Neural progenitor cell (in vitro differentiated cells): Measurements from ENCODE around the gene LYZL6. TPM values are rescaled to one million over a fixed set of nuclear protein-coding genes. Genes with fewer than 3 reads are reported as not detected.

Experiments used
- DNase-seq: peaks from one replicate; pipeline ENCODE4 v3.0.0-alpha.2; 2016; ENCODE audit warnings: low spot score
- H2AFZ ChIP-seq: fragments of 200-600 bp; sonication (generic); replicated peaks from 2 replicates; pipeline ENCODE4 v1.6.1; 2016; ENCODE audit warnings: antibody characterized with exemption
- H3F3A ChIP-seq: fragments of 200-600 bp; sonication (generic); 2 replicates; pipeline ENCODE4 v1.6.1; 2016; ENCODE audit warnings: antibody characterized with exemption, low read depth
- H3K27ac ChIP-seq: fragments of 200-600 bp; sonication (generic); 2 replicates; pipeline ENCODE4 v1.5.1; 2016; ENCODE audit warnings: mild to moderate bottlenecking
- H3K27me3 ChIP-seq: fragments of 200-600 bp; sonication (generic); 2 replicates; pipeline ENCODE4 v1.6.1; 2016; ENCODE audit warnings: mild to moderate bottlenecking, moderate library complexity
- H3K36me3 ChIP-seq: fragments of 200-600 bp; sonication (generic); 2 replicates; pipeline ENCODE4 v1.5.1; 2016
- H3K4me1 ChIP-seq: fragments of 200-600 bp; sonication (generic); 2 replicates; pipeline ENCODE4 v1.6.1; 2016; ENCODE audit warnings: mixed run types
- H3K4me2 ChIP-seq: fragments of 200-600 bp; sonication (generic); 2 replicates; pipeline ENCODE4 v1.6.1; 2016
- H3K4me3 ChIP-seq: fragments of 200-600 bp; sonication (generic); 2 replicates; pipeline ENCODE4 v1.5.1; 2016
- H3K79me2 ChIP-seq: fragments of 200-600 bp; sonication (generic); 2 replicates; pipeline ENCODE4 v1.6.1; 2016; ENCODE audit warnings: low read depth
- H3K9ac ChIP-seq: fragments of 200-600 bp; sonication (generic); 2 replicates; pipeline ENCODE4 v1.6.1; 2016
- H3K9me3 ChIP-seq: fragments of 200-600 bp; sonication (generic); 2 replicates; pipeline ENCODE4 v1.5.1; 2016; ENCODE audit warnings: low read depth
- H4K20me1 ChIP-seq: fragments of 200-600 bp; sonication (generic); 2 replicates; pipeline ENCODE4 v1.6.1; 2016; ENCODE audit warnings: low read depth
- H3K27ac Mint-ChIP-seq: 3 replicates; pipeline ENCODE4 v1.8.0; 2021; ENCODE audit warnings: mixed read lengths
- H3K27me3 Mint-ChIP-seq: 2 replicates; pipeline ENCODE4 v1.8.0; 2022; ENCODE audit warnings: low read depth, mild to moderate bottlenecking, inconsistent platforms, moderate library complexity, mixed read lengths; ENCODE audit not compliant: insufficient read depth
- H3K36me3 Mint-ChIP-seq: 3 replicates; pipeline ENCODE4 v1.8.0; 2021; ENCODE audit warnings: mixed read lengths
- H3K4me1 Mint-ChIP-seq: 3 replicates; pipeline ENCODE4 v1.8.0; 2021; ENCODE audit warnings: mixed read lengths
- H3K4me3 Mint-ChIP-seq: 3 replicates; pipeline ENCODE4 v1.8.0; 2021; ENCODE audit warnings: mild to moderate bottlenecking, moderate library complexity, mixed read lengths
- H3K9me3 Mint-ChIP-seq: 3 replicates; pipeline ENCODE4 v1.8.0; 2020; ENCODE audit warnings: mixed read lengths
- EZH2 ChIP-seq: fragments of 200-600 bp; sonication (generic); IDR thresholded peaks from 2 replicates; pipeline ENCODE4 v1.6.1; 2017; ENCODE audit warnings: antibody characterized with exemption, mild to moderate bottlenecking, moderate library complexity
- EZH2phosphoT487 ChIP-seq: fragments of 200-600 bp; sonication (generic); IDR thresholded peaks from 2 replicates; pipeline ENCODE4 v1.6.1; 2017; ENCODE audit warnings: antibody characterized with exemption
- total RNA-seq: library from RNA; depleted of rRNA; stranded (reverse); fragments of >200 nt; gene quantifications from 2 replicates; pipeline ENCODE4 v1.2.3, GENCODE V29; 2015; ENCODE audit warnings: low replicate concordance
- TF ChIP-seq, protein P1 (sequence below): fragments of 200-600 bp; sonication (generic); IDR thresholded peaks from 2 replicates; pipeline ENCODE4 v1.5.1; 2017; ENCODE audit warnings: antibody characterized with exemption, mild to moderate bottlenecking

The LYZL6 gene
- total RNA-seq, 1 donor from 2014 or later = not detected

DNA sequence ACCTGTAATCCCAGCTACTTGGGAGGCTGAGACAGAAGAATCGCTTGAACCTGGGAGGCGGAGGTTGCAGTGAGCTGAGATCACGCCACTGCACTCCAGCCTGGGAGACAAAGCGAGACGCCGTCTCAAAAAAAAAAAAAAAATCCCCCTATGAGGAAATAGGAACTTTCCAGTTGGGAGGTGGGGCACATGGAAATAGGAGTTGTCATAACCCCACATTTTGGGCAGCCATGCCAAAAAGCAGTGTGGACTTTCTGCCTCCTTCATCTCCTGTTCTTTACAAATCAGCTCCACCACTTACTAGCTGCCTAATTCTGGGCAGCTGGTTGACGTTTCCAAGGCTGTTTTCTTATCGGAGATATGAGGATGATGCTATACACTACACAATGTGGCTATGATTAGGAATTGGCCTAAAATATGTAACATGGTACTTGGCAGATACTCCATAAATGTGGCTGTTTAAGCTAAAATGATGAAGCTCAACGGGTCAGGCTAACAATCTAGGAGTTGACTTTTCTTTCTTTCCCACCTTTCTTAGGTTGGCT is 41.8 kb downstream of the LYZL6 start:
- H4K20me1 ChIP-seq = no peaks in the 10 kb centered on the region
- Mint-ChIP-seq H3K27ac (no peak overlapping the region), H3K4me1 (peaks cover 11% of the 10 kb centered on the region), H3K9me3 (no peaks in the 10 kb centered on the region), H3K36me3 (no peaks in the 10 kb centered on the region), H3K4me3 (no peak overlapping the region), H3K27me3 (peaks cover 2% of the 10 kb centered on the region)
- no peaks in the 10 kb centered on the region for H3F3A ChIP-seq
- H3K9me3 ChIP-seq = no peaks in the 10 kb centered on the region
- no peaks in the 10 kb centered on the region for H3K79me2 ChIP-seq
- H3K27ac ChIP-seq = no peak overlapping the region
- H3K4me1 ChIP-seq = no peaks in the 10 kb centered on the region
- no peaks in the 10 kb centered on the region for H3K27me3 ChIP-seq
- no peak overlapping the region for H3K4me2 ChIP-seq
- no peak for DNase-seq
- TF ChIP-seq EZH2phosphoT487 = no peak
- TF ChIP-seq, protein P1, sequence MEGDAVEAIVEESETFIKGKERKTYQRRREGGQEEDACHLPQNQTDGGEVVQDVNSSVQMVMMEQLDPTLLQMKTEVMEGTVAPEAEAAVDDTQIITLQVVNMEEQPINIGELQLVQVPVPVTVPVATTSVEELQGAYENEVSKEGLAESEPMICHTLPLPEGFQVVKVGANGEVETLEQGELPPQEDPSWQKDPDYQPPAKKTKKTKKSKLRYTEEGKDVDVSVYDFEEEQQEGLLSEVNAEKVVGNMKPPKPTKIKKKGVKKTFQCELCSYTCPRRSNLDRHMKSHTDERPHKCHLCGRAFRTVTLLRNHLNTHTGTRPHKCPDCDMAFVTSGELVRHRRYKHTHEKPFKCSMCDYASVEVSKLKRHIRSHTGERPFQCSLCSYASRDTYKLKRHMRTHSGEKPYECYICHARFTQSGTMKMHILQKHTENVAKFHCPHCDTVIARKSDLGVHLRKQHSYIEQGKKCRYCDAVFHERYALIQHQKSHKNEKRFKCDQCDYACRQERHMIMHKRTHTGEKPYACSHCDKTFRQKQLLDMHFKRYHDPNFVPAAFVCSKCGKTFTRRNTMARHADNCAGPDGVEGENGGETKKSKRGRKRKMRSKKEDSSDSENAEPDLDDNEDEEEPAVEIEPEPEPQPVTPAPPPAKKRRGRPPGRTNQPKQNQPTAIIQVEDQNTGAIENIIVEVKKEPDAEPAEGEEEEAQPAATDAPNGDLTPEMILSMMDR = no peak
- no peak for TF ChIP-seq EZH2
- H3K4me3 ChIP-seq = no peak overlapping the region
- no peak overlapping the region for H2AFZ ChIP-seq
- no peaks in the 10 kb centered on the region for H3K36me3 ChIP-seq
- H3K9ac ChIP-seq = no peak overlapping the region

DNA sequence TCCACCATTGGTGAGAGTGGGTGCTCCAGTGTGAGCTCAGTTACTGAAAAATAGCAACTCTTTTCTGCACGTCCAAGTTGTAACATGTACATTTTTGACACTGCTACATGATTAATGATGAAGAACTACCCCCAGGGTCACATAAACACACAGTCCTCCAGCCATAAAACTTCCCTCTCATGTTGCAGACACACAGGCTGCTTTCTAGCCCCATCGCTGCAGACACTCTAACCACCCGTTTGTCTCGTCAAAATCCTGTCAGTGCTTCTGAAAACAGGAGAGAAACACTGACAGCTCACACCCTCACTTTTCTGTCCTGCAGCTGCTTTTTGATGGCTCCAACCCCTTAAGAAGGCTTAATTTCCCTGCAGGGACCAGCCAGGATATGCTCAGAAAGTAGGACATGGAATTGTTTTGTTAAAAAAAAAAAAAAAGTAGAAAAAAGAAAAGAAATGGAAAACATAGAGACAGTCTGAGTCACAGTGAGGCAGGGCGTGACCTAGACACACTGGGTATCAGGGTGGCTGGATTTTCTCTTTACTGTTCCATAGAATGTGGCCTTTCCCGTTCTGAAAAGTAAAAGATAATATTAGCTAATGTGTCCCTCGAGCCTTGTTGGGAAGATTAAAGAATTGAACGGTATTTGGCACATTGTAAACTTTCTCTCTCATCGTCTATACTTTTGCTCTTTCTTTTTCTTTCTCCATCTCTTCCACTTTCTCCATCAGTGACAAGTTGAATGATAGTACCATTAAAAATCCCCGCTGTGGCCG is 42.6 kb downstream of the LYZL6 start:
- DNase-seq = no peak
- Histone ChIP-seq H3K4me2 (no peak overlapping the region), H3K27ac (no peak overlapping the region), H3K9me3 (no peaks in the 10 kb centered on the region), H3K36me3 (no peaks in the 10 kb centered on the region), H3K27me3 (no peaks in the 10 kb centered on the region), H4K20me1 (no peaks in the 10 kb centered on the region), H3K4me1 (no peaks in the 10 kb centered on the region), H3F3A (no peaks in the 10 kb centered on the region), H3K9ac (no peak overlapping the region), H2AFZ (no peak overlapping the region), H3K4me3 (no peak overlapping the region), H3K79me2 (no peaks in the 10 kb centered on the region)
- Mint-ChIP-seq H3K4me1 (peaks cover 11% of the 10 kb centered on the region), H3K36me3 (no peaks in the 10 kb centered on the region), H3K9me3 (no peaks in the 10 kb centered on the region), H3K4me3 (no peak overlapping the region), H3K27ac (no peak overlapping the region), H3K27me3 (peaks cover 2% of the 10 kb centered on the region)
- TF ChIP-seq EZH2phosphoT487 (no peak), EZH2 (no peak)
- TF ChIP-seq, protein P1 = no peak

DNA sequence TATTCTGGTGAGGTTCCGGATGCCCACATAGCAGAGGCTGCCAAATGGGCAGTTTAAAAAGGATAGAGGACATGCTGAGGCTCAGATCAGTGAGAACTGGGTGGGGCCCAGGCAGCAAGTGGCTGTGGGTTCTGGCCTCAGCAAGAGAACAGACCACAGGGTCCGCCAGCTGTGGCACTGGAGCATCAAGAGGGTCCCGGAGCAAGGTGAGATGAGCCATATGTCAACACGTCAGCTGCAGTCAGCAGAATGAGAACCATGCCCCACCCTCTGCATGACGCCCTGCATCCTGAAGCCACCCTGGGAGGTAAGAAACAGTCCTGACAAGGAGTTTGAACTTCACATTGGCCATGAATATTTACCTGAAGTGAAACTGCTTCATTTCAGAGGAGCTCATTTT is 43.2 kb downstream of the LYZL6 start:
- Mint-ChIP-seq H3K4me1 (peaks cover 11% of the 10 kb centered on the region), H3K36me3 (no peaks in the 10 kb centered on the region), H3K27me3 (peaks cover 2% of the 10 kb centered on the region), H3K4me3 (no peak overlapping the region), H3K27ac (no peak overlapping the region), H3K9me3 (no peaks in the 10 kb centered on the region)
- Histone ChIP-seq H3K9ac (no peak overlapping the region), H2AFZ (no peak overlapping the region), H3K79me2 (no peaks in the 10 kb centered on the region), H3K4me3 (no peak overlapping the region), H3K27ac (no peak overlapping the region), H3K4me2 (no peak overlapping the region), H3K36me3 (no peaks in the 10 kb centered on the region), H4K20me1 (no peaks in the 10 kb centered on the region), H3K27me3 (no peaks in the 10 kb centered on the region), H3K4me1 (no peaks in the 10 kb centered on the region), H3K9me3 (no peaks in the 10 kb centered on the region), H3F3A (no peaks in the 10 kb centered on the region)
- TF ChIP-seq, protein P1 = no peak
- TF ChIP-seq EZH2 = no peak
- no peak for TF ChIP-seq EZH2phosphoT487
- no peak for DNase-seq
